Measurements from ENCODE around the gene CCDC154. TPM values are rescaled to one million over a fixed set of nuclear protein-coding genes. Genes with fewer than 3 reads are reported as not detected.

Gene CCDC154
- total RNA-seq, 2 donors from 2014 or later: 0.63 to 0.81 TPM

- H3K27ac ChIP-seq: no peak overlapping the region
- no peaks in the 10 kb centered on the region for H3K27me3 ChIP-seq (replicated peaks; ENCODE audit: insufficient read depth)
- H3K4me3 ChIP-seq: no peak overlapping the region
- no peaks in the 10 kb centered on the region for H3K36me3 ChIP-seq
- ATAC-seq (ENCODE audit: insufficient number of reproducible peaks, low FRiP score, low read depth) (no peak), DNase-seq (ENCODE audit: low spot score) (no peak)
- H3K4me1 ChIP-seq (ENCODE audit: control insufficient read depth in 1 of 2, low read depth in 2 of 2): no peaks in the 10 kb centered on the region
- H3K9me3 ChIP-seq: no peaks in the 10 kb centered on the region
- TF ChIP-seq CTCF (IDR thresholded peaks at IDR 0.05): no peak
Observed at GRCh38 chr16:1429631-1430030, 14.7 kb downstream of the CCDC154 start.

- H3K36me3 ChIP-seq: no peaks in the 10 kb centered on the region
- no peak for TF ChIP-seq CTCF (IDR thresholded peaks at IDR 0.05)
- no peaks in the 10 kb centered on the region for H3K27me3 ChIP-seq (replicated peaks; ENCODE audit: insufficient read depth)
- H3K9me3 ChIP-seq: no peaks in the 10 kb centered on the region
- DNase-seq (ENCODE audit: low spot score): no peak
- no peaks in the 10 kb centered on the region for H3K4me1 ChIP-seq (ENCODE audit: control insufficient read depth in 1 of 2, low read depth in 2 of 2)
- no peak overlapping the region for H3K27ac ChIP-seq
- ATAC-seq (ENCODE audit: insufficient number of reproducible peaks, low FRiP score, low read depth): no peak
- H3K4me3 ChIP-seq: no peak overlapping the region
Observed at GRCh38 chr16:1429012-1429411, 15.3 kb downstream of the CCDC154 start.

- H3K27me3 ChIP-seq (replicated peaks; ENCODE audit: insufficient read depth): no peaks in the 10 kb centered on the region
- peak overlapping the region; percentile 7 for H3K4me3 ChIP-seq
- H3K27ac ChIP-seq: no peak overlapping the region
- no peaks in the 10 kb centered on the region for H3K36me3 ChIP-seq
- H3K4me1 ChIP-seq (ENCODE audit: control insufficient read depth in 1 of 2, low read depth in 2 of 2): no peaks in the 10 kb centered on the region
- ATAC-seq (ENCODE audit: insufficient number of reproducible peaks, low FRiP score, low read depth) (no peak), DNase-seq (ENCODE audit: low spot score) (no peak)
- TF ChIP-seq CTCF (IDR thresholded peaks at IDR 0.05): no peak
- H3K9me3 ChIP-seq: no peaks in the 10 kb centered on the region
Observed at GRCh38 chr16:1428511-1428910, 15.8 kb downstream of the CCDC154 start.

GRCh38 chr16:1427473-1428461, 16.6 kb downstream of the CCDC154 start:
- no peaks in the 10 kb centered on the region for H3K9me3 ChIP-seq
- ATAC-seq (ENCODE audit: insufficient number of reproducible peaks, low FRiP score, low read depth) (no peak), DNase-seq (ENCODE audit: low spot score) (no peak)
- TF ChIP-seq CTCF (IDR thresholded peaks at IDR 0.05): no peak
- H3K36me3 ChIP-seq: no peaks in the 10 kb centered on the region
- no peaks in the 10 kb centered on the region for H3K27me3 ChIP-seq (replicated peaks; ENCODE audit: insufficient read depth)
- H3K4me3 ChIP-seq: peak overlapping the region; percentile 7
- H3K27ac ChIP-seq: no peak overlapping the region
- no peaks in the 10 kb centered on the region for H3K4me1 ChIP-seq (ENCODE audit: control insufficient read depth in 1 of 2, low read depth in 2 of 2)

GRCh38 chr16:1426734-1427471, 17.5 kb downstream of the CCDC154 start:
- TF ChIP-seq CTCF (IDR thresholded peaks at IDR 0.05): no peak
- no peak for ATAC-seq (ENCODE audit: insufficient number of reproducible peaks, low FRiP score, low read depth)
- no peaks in the 10 kb centered on the region for H3K27me3 ChIP-seq (replicated peaks; ENCODE audit: insufficient read depth)
- no peak for DNase-seq (ENCODE audit: low spot score)
- H3K4me1 ChIP-seq (ENCODE audit: control insufficient read depth in 1 of 2, low read depth in 2 of 2): peaks cover 0 to 2% of the 10 kb centered on the region in 2 donors
- no peak overlapping the region for H3K27ac ChIP-seq
- H3K9me3 ChIP-seq: no peaks in the 10 kb centered on the region
- H3K36me3 ChIP-seq: no peaks in the 10 kb centered on the region
- H3K4me3 ChIP-seq: no peak overlapping the region

Measured in thoracic aorta (tissue), 2 donors.